GM19238 (cell line): Measurements from ENCODE around the gene CXCL14.

ENCODE experiments used
- DNase-seq: peaks from one replicate; pipeline ENCODE4 v3.0.0; 2011; ENCODE audit warnings: low spot score; ENCODE audit not compliant: insufficient read length

The CXCL14 gene

DNA sequence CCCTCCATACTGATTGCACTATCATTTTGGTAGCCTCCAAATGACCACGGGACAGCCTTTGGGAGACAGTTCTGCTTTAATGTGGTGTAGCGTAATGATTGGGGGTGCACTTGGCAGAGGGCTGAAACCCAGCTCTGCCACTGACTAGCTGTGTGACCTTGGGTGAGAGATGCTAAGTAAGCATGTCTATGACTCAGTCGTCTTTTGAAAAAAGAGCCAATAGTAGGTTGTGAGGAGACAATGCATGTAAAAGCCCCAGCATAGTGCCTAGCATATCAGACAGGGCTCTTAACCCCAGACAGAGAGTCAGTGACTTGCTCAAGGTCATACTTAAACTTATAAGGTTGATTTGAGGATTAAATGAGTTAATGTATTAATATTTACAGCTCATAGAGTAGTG is 18.0 kb upstream of the CXCL14 start:
- DNase-seq = no peak

DNA sequence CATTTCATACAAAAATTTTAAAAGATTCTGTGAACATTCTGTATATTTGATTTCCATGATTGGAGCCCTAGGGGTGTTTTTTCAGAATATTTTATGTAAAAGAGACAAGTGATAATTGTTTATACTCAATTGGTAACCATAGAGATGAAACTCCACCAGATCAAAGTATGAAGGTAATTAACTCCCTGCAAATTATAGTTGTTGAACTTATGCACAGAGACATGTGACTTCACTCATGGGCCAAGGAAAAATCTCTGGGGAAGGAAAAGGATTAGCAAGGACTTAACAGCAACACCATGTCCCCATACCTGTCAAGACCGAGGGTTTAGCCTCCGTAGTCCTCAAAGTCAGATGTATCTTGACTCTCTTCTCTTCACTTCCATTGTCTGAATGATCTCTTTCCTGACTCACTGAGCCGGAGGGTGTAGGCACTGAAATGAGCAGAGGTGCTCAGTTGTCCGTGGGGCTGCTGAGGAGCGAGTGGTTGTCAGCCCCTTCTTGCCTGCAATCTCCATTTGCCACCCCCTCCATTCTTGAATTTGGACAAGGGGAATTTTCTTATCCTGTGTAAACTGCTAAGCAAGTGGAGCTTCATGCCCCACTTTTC is 17.5 kb upstream of the CXCL14 start:
- no peak for DNase-seq

- no peak for DNase-seq
Observed at GRCh38 chr5:135594416-135594960, 15.7 kb upstream of the CXCL14 start.

DNA sequence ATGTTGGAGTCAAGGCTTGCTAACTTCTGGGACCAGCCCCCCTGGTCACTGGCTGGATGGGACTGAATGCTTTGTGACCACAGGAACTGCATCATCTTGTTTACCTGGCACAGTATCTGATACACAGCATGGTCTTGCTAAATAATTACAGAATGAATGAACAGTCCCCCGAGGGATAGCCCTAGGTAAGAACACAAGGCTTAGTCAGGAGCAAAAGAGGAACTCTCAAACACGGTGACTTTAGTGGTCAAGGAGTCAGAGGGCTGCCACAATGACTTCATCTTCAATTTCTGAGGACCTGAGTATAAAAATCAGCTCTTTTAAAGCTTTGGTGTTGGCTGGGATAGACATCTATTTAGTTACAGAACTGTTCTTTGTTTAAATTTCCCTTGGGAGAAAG is 15.1 kb upstream of the CXCL14 start:
- DNase-seq = no peak

DNA sequence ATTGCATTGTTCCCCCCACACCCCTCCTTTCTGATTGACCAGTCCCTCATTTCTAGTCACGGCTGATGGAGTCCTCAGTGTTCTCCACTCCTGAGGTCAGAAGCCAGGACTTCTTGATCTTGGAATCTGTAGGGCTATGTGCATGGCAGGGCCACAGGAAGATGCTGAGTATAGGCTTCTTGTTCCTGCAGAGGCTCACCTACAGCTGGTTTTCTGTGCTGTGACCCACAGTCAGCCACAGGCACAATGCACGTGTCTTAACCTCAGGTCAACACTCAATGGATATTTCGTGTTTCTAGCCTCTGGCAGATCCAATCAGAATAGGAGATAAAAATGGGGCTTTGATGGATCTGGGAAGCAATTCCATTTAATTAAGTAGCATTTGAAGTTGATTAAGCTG is 14.3 kb upstream of the CXCL14 start:
- no peak for DNase-seq

DNA sequence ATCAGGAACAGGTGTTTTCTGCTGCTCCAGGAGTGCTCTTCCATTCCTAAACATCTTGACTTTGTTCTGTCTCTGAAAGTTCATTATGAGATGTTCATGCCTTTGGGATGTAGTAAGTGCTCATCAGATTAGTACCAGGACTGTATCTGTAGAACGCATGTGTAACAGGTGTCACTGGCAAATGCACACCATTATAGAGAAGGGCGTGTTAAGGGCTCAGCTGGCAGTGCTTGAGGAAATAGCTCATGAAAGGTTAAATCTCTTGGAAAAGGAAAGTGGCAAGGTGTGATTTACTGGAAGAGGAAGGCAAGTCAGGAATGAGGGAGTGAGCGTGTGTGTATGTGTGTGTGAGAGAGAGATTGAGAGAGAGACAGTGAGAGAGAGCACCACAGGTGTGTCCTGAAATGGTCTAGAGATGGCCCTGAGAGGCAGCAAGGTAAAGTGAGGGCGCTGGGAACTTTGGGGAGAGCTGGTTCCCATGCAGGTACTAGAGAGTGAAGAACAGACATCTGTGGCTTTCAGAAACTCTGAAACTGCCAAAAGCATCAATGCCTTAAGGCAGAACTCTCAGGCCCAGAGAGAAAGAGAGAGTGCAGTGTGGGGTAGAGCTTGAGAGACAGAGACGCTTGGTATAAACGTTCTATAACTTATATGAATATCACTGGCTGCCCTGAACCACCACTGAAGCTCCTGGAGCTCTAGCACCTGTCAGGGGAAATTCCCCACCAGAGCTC is 13.7 kb upstream of the CXCL14 start:
- no peak for DNase-seq

- no peak for DNase-seq
Observed at GRCh38 chr5:135591277-135591676, 12.5 kb upstream of the CXCL14 start.

- no peak for DNase-seq
Observed at GRCh38 chr5:135589152-135589551, 10.4 kb upstream of the CXCL14 start.

DNA sequence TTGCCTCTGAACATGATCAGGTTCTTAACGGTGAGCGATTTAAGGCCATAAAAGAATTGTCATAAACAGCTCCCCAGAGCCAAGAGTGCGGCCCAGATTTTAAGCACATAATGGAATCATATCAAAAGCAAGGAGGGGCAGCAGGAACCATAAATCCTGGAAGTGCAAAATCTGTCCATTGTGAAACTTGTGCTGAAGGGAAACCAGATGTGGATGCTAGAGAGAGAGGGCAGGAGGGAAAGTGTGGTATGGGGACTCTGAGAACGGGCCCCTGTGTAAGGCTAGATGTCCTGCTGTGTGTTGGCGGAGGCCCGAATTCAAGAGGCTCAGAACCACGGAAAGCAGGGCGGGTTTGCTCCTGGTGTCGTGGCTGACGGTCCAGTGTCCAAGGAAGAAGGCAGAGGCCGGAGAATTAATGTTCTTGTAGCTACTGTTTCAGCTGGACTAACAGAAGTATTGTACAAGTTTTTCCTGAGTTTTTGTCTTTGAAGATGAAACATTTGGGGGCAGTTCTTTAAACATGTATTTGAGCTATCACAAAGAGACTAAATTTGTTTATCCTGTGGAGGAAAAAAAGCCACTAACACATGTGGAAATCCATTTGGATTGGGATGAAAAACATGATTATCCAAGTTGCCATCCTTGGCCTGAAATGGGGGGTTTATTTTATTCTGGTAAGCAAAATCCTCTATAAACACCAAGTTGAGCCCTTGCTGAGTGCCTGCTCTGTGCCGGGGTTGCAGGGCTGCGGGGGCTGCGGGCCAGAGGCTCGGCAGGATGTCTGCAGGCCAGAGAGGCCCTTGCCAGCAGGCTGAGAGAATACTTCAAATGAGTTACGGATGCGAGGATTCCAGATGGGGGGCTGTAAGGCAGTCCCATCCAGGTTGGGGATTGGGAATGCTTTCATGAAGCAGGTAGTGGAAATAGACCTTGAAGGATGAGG is 9.2 kb upstream of the CXCL14 start:
- no peak for DNase-seq

DNA sequence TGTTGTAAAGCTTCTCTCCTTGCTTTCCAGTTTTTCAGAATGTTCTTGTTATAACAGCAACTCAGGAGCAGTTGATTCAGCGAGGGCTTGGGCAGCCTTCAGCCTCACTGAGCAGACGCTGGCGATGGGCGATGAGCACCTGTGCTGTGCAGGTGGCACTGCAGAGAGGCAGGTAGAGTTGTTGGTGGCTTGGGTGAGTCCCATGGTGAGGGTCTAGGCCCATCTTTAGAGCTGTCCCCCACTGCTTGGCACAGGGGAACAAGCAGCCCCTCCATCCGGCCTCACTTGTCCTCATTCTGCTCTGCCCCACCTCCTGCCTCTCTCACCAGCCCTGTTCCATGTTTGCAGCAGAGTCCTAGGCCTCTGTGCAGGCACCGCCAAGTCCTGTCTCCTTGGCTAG is 6.1 kb upstream of the CXCL14 start:
- DNase-seq = no peak

DNA sequence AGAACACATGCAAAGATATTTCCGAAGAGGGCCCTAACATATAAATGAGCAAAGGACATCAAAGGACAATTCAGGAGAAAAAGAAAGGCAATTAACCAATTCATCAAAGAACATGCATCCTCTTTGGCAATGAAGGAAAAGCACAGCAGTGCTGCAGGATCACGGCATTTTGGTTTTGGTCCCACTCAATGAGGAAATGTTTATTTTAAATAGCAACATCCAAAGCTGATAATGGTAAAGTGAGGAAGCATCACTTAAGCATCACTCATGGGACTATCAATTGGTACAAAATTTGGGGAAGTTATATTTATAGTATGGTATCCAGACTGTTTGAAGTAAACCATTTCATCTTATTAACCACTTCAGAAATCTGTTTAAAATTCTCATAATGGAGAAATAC is 5.5 kb upstream of the CXCL14 start:
- DNase-seq = no peak

DNA sequence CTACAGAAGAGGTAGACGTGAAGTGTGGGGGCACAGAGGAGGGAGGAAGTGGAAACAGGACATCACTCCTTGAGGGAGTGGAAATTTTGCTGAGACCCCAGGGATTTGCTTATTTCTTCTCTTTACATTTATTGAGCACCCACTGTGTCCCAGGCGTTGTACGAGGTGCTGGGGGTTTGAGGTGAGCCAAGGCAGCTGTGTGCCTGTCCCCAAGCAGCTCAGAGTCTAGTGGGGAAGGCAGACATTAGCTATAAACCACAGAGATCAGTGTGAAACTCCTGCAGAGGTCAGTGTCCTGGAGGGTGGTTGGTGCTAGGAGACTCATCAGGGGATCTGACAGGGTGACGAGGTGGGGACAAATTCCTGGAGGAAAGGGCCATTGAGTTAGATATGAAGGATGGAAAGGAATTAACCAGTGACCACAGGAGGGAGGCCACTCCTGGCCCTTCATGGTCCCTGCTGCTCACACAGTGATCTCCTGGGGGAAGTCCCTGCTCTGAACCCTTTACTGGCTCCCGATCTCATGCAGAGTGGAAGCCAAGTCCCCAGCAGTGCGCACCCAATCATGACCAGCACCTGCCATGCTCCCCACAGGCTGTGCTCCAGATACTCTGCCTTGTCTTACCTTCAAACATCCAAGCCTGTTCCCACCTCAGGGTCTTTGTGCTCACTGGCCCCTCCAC is 3.4 kb upstream of the CXCL14 start:
- DNase-seq = no peak

GRCh38 chr5:135578305-135578684 is 496 bp downstream of the CXCL14 start:
- no peak for DNase-seq

- DNase-seq = no peak
Observed at GRCh38 chr5:135577421-135577820, 1.4 kb downstream of the CXCL14 start.

- DNase-seq = no peak
Observed at GRCh38 chr5:135576075-135576599, 2.7 kb downstream of the CXCL14 start.

DNA sequence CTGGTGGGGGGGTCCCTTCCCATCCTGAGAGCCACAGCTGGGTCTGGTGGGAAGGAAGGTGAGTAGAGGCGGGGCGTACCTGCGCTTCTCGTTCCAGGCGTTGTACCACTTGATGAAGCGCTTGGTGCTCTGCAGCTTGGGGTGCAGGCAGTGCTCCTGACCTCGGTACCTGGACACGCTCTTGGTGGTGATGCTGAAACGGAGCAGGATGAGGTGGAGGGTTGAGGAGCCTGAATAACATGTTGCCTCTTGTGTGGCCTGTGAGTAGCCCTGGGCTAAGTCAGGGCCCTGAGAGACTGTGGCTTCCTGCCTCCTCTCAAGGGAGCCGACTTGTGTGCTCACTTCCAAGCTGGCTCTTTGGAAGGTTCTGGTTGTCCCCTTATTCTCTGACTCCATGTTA is 4.3 kb downstream of the CXCL14 start:
- DNase-seq = no peak

DNA sequence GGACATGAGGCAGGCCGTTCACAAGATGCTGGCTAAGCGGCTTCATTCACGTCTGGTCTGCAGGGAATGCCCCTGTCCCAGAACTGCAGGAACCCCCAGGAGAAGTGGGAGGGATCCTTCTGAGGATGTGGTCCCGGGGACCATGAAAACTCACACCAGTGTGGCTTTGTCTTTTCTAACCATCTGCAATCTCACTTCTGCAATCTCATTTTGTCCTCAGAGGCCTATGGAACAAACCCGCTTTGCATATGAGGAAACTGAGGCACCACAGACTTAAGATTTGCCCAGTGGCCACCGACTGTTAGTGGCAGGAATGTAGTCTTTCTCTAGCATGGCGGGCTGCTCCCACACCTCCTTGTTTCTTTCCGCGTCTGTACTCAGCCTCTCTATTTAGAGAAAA is 6.9 kb downstream of the CXCL14 start:
- no peak for DNase-seq

DNA sequence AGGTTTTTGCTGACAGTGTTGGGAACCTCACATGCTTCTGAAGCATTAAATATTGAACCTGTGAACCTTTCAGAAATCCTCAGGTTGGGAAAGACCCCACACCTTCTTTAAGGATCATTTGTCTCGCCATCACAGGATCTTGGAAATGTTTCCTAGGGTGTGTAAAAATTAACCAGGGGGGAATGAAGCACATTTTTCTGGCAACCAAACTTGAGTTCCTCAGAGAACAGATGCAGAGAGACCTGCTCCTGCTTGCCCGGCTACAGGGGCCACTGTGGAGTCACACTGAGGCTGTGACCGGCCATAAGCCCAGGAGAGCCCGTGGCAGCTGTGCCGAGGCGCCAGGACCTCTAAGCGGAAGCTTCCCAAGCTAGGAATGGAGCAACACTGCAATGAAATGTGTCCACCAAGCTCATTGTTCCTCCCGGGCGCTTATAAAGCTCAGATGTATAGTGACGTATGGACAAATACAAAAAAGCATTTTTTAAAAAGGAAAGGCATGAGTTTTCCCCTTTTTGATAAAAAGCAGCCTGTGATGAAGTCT is 7.7 kb downstream of the CXCL14 start:
- no peak for DNase-seq

GRCh38 chr5:135570453-135570764 is 8.4 kb downstream of the CXCL14 start:
- DNase-seq = no peak

- no peak for DNase-seq
Observed at GRCh38 chr5:135569755-135570452, 8.9 kb downstream of the CXCL14 start.
